AG10803 (cell line): ENCODE data around the gene FILIP1.

Experiments
- DNase-seq: peaks from one replicate; pipeline ENCODE4 v3.0.0; 2010; ENCODE audit warnings: low read depth
- H3K4me3 ChIP-seq: 2 replicates; pipeline ENCODE4 v1.5.1; 2011; ENCODE audit warnings: mild to moderate bottlenecking, low read length, control low read depth
- CTCF ChIP-seq: conservative IDR thresholded peaks from 2 replicates; pipeline ENCODE4 v1.5.1; 2011; ENCODE audit warnings: mild to moderate bottlenecking, low read length, control low read depth, inconsistent platforms

The FILIP1 gene

GRCh38 chr6:75308250-75308988 lies 185.2 kb downstream of the FILIP1 start:
- DNase-seq, result no peak
- H3K4me3 ChIP-seq, result no peak overlapping the region
- no peak for TF ChIP-seq CTCF

DNA sequence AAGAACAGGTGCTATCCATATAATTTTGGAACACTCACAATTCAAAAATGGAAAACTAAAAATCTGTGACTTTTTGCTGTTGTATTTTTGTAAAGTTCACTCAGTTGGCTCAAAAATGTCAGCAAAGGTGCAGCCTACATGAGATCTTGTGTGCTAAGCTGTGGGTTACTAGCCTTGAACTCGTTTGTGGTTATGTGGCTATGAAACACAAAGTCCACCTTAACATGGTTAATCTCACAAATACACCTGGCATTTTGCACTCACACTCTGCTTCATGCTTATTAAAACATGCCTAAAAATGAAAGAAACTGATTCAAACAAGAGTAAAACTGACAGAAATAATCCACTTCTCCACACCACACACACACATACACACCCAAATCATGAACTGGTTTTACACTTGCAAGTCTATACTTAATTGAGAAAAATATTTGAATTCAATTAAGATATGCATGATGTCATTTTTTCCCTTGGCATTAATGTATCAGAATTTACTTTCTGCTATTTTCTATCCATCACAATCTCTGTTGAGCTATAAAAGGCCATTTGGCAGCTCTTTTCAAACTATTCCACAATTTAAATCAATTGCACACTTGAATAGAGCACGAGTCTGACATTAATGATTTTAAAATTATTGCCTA lies 186.1 kb downstream of the FILIP1 start:
- H3K4me3 ChIP-seq, result no peak overlapping the region
- DNase-seq, result no peak
- no peak for TF ChIP-seq CTCF

- no peak overlapping the region for H3K4me3 ChIP-seq
Measured at GRCh38 chr6:75306064-75306463, 187.5 kb downstream of the FILIP1 start.

DNA sequence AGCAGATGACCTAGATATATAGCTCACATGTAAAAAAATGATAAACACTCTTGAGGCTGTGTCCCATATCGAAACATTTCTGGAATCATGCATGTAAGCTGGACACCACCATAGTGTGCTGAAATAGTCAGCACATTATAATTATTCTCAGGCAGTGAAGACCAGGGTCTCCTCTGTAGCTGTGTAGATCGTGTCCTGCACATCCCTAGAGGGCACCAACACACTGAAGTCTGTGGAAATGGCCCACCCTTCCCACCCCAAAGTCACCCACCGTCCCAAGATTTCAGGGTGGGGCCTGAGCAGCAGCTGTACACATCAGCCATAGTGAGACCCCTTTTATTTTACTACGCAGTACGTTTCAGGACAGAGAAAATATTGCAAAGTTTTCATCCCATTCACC lies 188.0 kb downstream of the FILIP1 start:
- TF ChIP-seq CTCF, result no peak
- no peak overlapping the region for H3K4me3 ChIP-seq
- no peak for DNase-seq

More at GRCh38 chr6:75306064-75306463, 187.5 kb downstream of the FILIP1 start:
- no peak for DNase-seq
- TF ChIP-seq CTCF, result no peak

DNA sequence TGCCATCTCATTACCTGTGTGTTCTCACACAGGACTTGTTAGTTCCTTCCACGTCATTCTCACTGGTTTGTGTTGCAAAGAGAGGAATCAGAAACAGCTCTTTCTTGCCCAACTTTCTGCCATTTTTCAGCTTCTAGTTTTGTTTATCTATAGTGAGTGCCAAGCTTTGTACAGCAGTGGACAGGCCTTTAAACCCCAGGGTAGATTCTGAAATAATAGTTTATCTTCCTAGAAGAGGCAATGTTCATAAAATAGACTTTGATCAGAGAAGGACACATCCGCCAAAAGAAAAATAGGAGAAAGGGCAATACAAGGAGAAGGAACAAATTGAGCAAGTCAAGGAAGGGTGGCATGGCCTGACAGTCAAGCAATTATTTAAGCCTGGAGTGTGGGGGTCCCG lies 191.3 kb downstream of the FILIP1 start:
- DNase-seq, result no peak
- no peak for TF ChIP-seq CTCF
- no peak overlapping the region for H3K4me3 ChIP-seq

GRCh38 chr6:75301537-75301936 lies 192.1 kb downstream of the FILIP1 start:
- DNase-seq, result no peak
- no peak for TF ChIP-seq CTCF
- H3K4me3 ChIP-seq, result no peak overlapping the region

GRCh38 chr6:75301088-75301487 lies 192.5 kb downstream of the FILIP1 start:
- DNase-seq, result no peak
- TF ChIP-seq CTCF, result no peak
- no peak overlapping the region for H3K4me3 ChIP-seq
